ENCODE measurements around the gene FBXL19. TPM values are rescaled to one million over a fixed set of nuclear protein-coding genes. Genes with fewer than 3 reads are reported as not detected.

Gene FBXL19
- total and polyA plus RNA-seq, 2 donors (not counting 1 experiment from before 2014, with no cell fraction given) = 9.0 to 25.0 TPM

DNA sequence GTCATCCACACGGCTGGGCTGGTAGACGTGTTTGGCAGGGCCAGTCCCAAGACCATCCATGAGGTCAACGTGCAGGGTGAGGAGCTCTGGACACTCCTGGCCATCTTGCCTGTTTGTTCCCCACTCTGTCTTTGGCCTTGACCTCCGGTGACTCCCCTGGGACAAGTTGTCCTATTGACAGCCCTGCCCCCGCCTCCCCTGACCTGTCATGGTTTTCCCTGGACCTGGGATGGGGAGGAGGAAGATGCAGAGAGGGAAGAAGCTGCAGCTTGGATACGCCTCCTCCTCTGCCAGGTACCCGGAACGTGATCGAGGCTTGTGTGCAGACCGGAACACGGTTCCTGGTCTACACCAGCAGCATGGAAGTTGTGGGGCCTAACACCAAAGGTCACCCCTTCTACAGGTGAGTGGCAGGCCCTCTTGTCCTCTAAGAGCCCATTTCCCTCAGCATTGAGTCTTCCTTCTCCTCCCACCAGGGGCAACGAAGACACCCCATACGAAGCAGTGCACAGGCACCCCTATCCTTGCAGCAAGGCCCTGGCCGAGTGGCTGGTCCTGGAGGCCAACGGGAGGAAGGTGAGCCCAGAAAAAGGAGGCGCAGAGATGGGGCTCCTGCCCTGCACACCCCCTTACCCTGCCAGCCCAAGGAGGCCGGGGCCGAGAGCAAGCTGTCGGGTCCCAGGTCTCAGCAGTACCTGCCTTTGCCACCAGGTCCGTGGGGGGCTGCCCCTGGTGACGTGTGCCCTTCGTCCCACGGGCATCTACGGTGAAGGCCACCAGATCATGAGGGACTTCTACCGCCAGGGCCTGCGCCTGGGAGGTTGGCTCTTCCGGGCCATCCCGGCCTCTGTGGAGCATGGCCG is 63.0 kb downstream of the FBXL19 start:
- H3K4me2 ChIP-seq (replicated peaks; ENCODE audit: low read depth, low read length, poor library complexity, severe bottlenecking) = no peak overlapping the region
- no peak overlapping the region for H3K27ac ChIP-seq (ENCODE audit: low read length in 2 of 2)
- 95% methylated on average over 25 of the region's 29 CpGs for WGBS (ENCODE audit: insufficient coverage)
- no peak overlapping the region for H3K9ac ChIP-seq (ENCODE audit: low read length)
- ChIA-PET CTCF (interaction anchor here (0.5 to 5.1 kb wide), 14 partner anchors 11 to 883 kb away, joined by 3 to 63 read pairs (median 7); partner anchors contain the start of genes KAT8, VKORC1, ZNF646 and ZNF668), POLR2A (interaction anchor here (0.5 to 1.7 kb wide), 2 partner anchors 10 to 156 kb away, joined by 7 to 8 read pairs; no protein-coding TSS in a partner anchor)
- Mint-ChIP-seq H3K27me3 (no peaks in the 10 kb centered on the region), H3K27ac (no peak overlapping the region), H3K4me3 (no peak overlapping the region), H3K9me3 (ENCODE audit: insufficient read depth) (no peaks in the 10 kb centered on the region), H3K4me1 (no peaks in the 10 kb centered on the region)
- no peaks in the 10 kb centered on the region for H3K27me3 ChIP-seq (replicated peaks in 1 of 4; ENCODE audit: control extremely low read depth in 1 of 4, control insufficient read depth in 3 of 4, insufficient read depth in 4 of 4, low read length in 3 of 4)
- H3K4me1 ChIP-seq (ENCODE audit: control insufficient read depth in 2 of 2, insufficient read depth in 2 of 2, low read length in 2 of 2) = peaks cover 3 to 6% of the 10 kb centered on the region in 2 donors
- intact Hi-C loops (cut with micrococcal nuclease) = loop anchor here (5.0 kb wide), 1 partner anchor 171 kb away; no protein-coding TSS in a partner anchor
- DNase-seq (no peak), ATAC-seq (ENCODE audit: low read depth) (no peak)
- TF ChIP-seq EZH2 (IDR thresholded peaks at IDR 0.05; ENCODE audit: borderline replicate concordance, insufficient read depth, low read depth, low read length, poor library complexity, severe bottlenecking) = no peak
- TF ChIP-seq, protein P1, sequence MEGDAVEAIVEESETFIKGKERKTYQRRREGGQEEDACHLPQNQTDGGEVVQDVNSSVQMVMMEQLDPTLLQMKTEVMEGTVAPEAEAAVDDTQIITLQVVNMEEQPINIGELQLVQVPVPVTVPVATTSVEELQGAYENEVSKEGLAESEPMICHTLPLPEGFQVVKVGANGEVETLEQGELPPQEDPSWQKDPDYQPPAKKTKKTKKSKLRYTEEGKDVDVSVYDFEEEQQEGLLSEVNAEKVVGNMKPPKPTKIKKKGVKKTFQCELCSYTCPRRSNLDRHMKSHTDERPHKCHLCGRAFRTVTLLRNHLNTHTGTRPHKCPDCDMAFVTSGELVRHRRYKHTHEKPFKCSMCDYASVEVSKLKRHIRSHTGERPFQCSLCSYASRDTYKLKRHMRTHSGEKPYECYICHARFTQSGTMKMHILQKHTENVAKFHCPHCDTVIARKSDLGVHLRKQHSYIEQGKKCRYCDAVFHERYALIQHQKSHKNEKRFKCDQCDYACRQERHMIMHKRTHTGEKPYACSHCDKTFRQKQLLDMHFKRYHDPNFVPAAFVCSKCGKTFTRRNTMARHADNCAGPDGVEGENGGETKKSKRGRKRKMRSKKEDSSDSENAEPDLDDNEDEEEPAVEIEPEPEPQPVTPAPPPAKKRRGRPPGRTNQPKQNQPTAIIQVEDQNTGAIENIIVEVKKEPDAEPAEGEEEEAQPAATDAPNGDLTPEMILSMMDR (IDR thresholded peaks at IDR 0.05) = no peak
- peaks cover 0 to 16% of the 10 kb centered on the region in 2 experiments for H3K36me3 ChIP-seq (replicated peaks in 1 of 2; ENCODE audit: control extremely low read depth in 1 of 2, control insufficient read depth in 1 of 2, extremely low read depth in 1 of 2, insufficient read depth in 2 of 2, low read length in 1 of 2)
- H4K20me1 ChIP-seq (ENCODE audit: control insufficient read depth, insufficient read depth, low read length, poor library complexity, severe bottlenecking) = no peaks in the 10 kb centered on the region
- no peak overlapping the region for H2AFZ ChIP-seq (ENCODE audit: insufficient read depth, low read depth, low read length, poor library complexity, severe bottlenecking)
- H3K79me2 ChIP-seq (ENCODE audit: control insufficient read depth, insufficient read depth, low read length) = no peaks in the 10 kb centered on the region
- H3K4me3 ChIP-seq (ENCODE audit: control extremely low read depth in 1 of 5, extremely low read depth in 1 of 5, insufficient read depth in 1 of 5, low read depth in 2 of 5, low read length in 4 of 5) = no peak overlapping the region
- H3K9me3 ChIP-seq (ENCODE audit: control extremely low read depth in 1 of 3, control insufficient read depth in 2 of 3, insufficient read depth in 1 of 3, low read length in 2 of 3) = no peaks in the 10 kb centered on the region

Data from B cell (primary cell).